SK-N-SH treated with all-trans-retinoic acid at 6 μM for 48 hours (cell line): ENCODE data around the gene NMT1.

ENCODE experiments used
- ATAC-seq: fragments of 200-7000 bp; cut with Tn5 transposase; 3 replicates; pipeline ENCODE4 v1.9.1; 2020; ENCODE audit warnings: mild to moderate bottlenecking, moderate library complexity
- BACH2 ChIP-seq: fragments of 250-450 bp; sonication (Bioruptor Pico); IDR thresholded peaks from 2 replicates; pipeline ENCODE4 v1.9.0; 2021; ENCODE audit warnings: mild to moderate bottlenecking, borderline replicate concordance
- CREB5 ChIP-seq: fragments of 250-450 bp; sonication (Bioruptor Pico); IDR thresholded peaks from 2 replicates; pipeline ENCODE4 v1.5.1; 2020; ENCODE audit warnings: low read depth, mild to moderate bottlenecking, moderate library complexity
- CSDC2 ChIP-seq: fragments of 250-450 bp; sonication (Bioruptor Pico); IDR thresholded peaks from 2 replicates; pipeline ENCODE4 v1.5.0; 2020; ENCODE audit warnings: mild to moderate bottlenecking, moderate library complexity
- ESRRG ChIP-seq: fragments of 250-450 bp; sonication (Bioruptor Pico); IDR thresholded peaks from 2 replicates; pipeline ENCODE4 v1.6.1; 2021; ENCODE audit warnings: mild to moderate bottlenecking
- GLIS3 ChIP-seq: fragments of 250-450 bp; sonication (Bioruptor Pico); IDR thresholded peaks from 2 replicates; pipeline ENCODE4 v1.5.0; 2020; ENCODE audit warnings: mild to moderate bottlenecking, moderate library complexity
- ISL1 ChIP-seq: fragments of 250-450 bp; sonication (Bioruptor Pico); IDR thresholded peaks from 2 replicates; pipeline ENCODE4 v2.1.2; 2022; ENCODE audit warnings: mild to moderate bottlenecking, moderate library complexity
- OSR1 ChIP-seq: fragments of 250-450 bp; sonication (Bioruptor Pico); IDR thresholded peaks from 2 replicates; pipeline ENCODE4 v1.8.0; 2022; ENCODE audit warnings: moderate library complexity, mild to moderate bottlenecking, inconsistent platforms
- PPARA ChIP-seq: fragments of 250-450 bp; sonication (Bioruptor Pico); IDR thresholded peaks from 2 replicates; pipeline ENCODE4 v1.5.0; 2020; ENCODE audit warnings: mild to moderate bottlenecking, borderline replicate concordance
- RARB ChIP-seq: fragments of 250-450 bp; sonication (Bioruptor Pico); IDR thresholded peaks from 2 replicates; pipeline ENCODE4 v1.8.0; 2021; ENCODE audit warnings: mild to moderate bottlenecking, moderate library complexity
- SNAI2 ChIP-seq: fragments of 250-450 bp; sonication (Bioruptor Pico); IDR thresholded peaks from 2 replicates; pipeline ENCODE4 v1.5.0; 2020; ENCODE audit warnings: mild to moderate bottlenecking, moderate library complexity
- TCF4 ChIP-seq: fragments of 250-450 bp; sonication (Bioruptor Pico); IDR thresholded peaks from 2 replicates; pipeline ENCODE4 v1.8.0; 2021; ENCODE audit warnings: mild to moderate bottlenecking, moderate library complexity, borderline replicate concordance
- TOX ChIP-seq: fragments of 250-450 bp; sonication (Bioruptor Pico); IDR thresholded peaks from 2 replicates; pipeline ENCODE4 v1.8.0; 2021; ENCODE audit warnings: mild to moderate bottlenecking, moderate library complexity, borderline replicate concordance
- ZC3H10 ChIP-seq: fragments of 250-450 bp; sonication (Bioruptor Pico); IDR thresholded peaks from 2 replicates; pipeline ENCODE4 v1.5.1; 2021; ENCODE audit warnings: mild to moderate bottlenecking, moderate library complexity
- ZFP3 ChIP-seq: fragments of 250-450 bp; sonication (Bioruptor Pico); IDR thresholded peaks from 2 replicates; pipeline ENCODE4 v1.5.0; 2020; ENCODE audit warnings: mild to moderate bottlenecking, moderate library complexity
- ZNF565 ChIP-seq: fragments of 450-650 bp; formaldehyde crosslinking; conservative IDR thresholded peaks from 2 replicates; pipeline ENCODE4 v1.5.0; 2020; ENCODE audit warnings: low read depth, mild to moderate bottlenecking, moderate library complexity
- ZNF70 ChIP-seq: fragments of 450-650 bp; formaldehyde crosslinking; IDR thresholded peaks from 2 replicates; pipeline ENCODE4 v1.5.0; 2020; ENCODE audit warnings: mild to moderate bottlenecking, moderate library complexity
- ZNF8 ChIP-seq: fragments of 450-650 bp; formaldehyde crosslinking; IDR thresholded peaks from 2 replicates; pipeline ENCODE4 v1.5.0; 2020; ENCODE audit warnings: mild to moderate bottlenecking, moderate library complexity
- TF ChIP-seq, protein P1 (sequence below): fragments of 250-450 bp; sonication (Bioruptor Pico); IDR thresholded peaks from 2 replicates; pipeline ENCODE4 v1.5.1; 2021; ENCODE audit warnings: mild to moderate bottlenecking, moderate library complexity
- TF ChIP-seq, protein P2 (sequence below): fragments of 250-450 bp; sonication (Bioruptor Pico); IDR thresholded peaks from 2 replicates; pipeline ENCODE4 v1.8.0; 2020; ENCODE audit warnings: mild to moderate bottlenecking, moderate library complexity, borderline replicate concordance
- TF ChIP-seq, protein P3 (sequence below): fragments of 250-450 bp; sonication (Bioruptor Pico); IDR thresholded peaks from 2 replicates; pipeline ENCODE4 v1.5.0; 2020; ENCODE audit warnings: mild to moderate bottlenecking, moderate library complexity

NMT1 gene

DNA sequence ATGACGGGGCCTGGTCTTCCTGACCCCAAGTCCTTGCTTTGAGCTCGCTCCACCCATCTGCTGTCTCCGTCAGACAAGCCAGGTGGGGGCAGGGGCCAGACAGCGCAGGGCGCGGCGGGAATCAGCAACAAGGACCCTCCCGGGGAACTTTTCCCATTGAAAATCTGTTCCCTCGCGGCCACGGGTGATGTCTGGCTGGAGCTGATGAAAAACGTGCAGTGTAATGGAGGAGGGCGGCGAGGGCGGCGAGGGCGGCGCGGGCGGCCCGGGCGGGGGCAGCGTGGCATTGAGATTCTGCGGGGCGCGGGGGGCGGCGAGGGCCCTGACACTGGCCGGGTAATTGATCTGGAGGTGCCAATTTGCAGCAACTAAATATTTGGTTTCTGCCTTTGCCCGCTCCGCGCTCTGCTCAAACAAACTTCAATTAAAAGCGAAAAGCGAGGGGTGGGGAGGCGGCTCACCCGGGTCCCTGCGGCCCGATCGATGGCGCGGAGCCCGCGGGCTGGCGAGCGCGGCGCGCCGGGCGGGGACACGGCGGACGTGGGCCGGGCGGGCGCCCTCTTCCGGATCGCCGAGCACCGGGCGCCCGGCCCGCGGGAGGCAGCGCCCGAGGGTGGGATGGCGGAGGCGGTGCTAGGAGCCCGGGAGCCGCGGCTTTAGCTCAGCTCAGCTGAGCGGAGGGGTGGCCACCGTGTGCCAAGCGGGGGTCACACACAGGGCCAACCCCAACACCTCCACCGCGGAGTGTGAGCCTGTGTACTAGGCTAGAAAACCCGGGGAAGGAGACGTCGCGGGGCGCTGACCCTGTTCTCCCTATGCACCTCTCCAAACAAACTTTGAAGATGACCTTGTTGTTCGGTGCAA, 42.0 kb upstream of the NMT1 start:
- TF ChIP-seq RARB (CRISPR knock-in tag) (no peak), GLIS3 (CRISPR knock-in tag) (peak; percentile 66; the same call in 1 of the 2 replicates)
- TF ChIP-seq, protein P1, sequence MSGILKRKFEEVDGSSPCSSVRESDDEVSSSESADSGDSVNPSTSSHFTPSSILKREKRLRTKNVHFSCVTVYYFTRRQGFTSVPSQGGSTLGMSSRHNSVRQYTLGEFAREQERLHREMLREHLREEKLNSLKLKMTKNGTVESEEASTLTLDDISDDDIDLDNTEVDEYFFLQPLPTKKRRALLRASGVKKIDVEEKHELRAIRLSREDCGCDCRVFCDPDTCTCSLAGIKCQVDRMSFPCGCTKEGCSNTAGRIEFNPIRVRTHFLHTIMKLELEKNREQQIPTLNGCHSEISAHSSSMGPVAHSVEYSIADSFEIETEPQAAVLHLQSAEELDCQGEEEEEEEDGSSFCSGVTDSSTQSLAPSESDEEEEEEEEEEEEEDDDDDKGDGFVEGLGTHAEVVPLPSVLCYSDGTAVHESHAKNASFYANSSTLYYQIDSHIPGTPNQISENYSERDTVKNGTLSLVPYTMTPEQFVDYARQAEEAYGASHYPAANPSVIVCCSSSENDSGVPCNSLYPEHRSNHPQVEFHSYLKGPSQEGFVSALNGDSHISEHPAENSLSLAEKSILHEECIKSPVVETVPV (CRISPR knock-in tag), result no peak
- ATAC-seq, result peak; percentile 73

- TF ChIP-seq, protein P2, sequence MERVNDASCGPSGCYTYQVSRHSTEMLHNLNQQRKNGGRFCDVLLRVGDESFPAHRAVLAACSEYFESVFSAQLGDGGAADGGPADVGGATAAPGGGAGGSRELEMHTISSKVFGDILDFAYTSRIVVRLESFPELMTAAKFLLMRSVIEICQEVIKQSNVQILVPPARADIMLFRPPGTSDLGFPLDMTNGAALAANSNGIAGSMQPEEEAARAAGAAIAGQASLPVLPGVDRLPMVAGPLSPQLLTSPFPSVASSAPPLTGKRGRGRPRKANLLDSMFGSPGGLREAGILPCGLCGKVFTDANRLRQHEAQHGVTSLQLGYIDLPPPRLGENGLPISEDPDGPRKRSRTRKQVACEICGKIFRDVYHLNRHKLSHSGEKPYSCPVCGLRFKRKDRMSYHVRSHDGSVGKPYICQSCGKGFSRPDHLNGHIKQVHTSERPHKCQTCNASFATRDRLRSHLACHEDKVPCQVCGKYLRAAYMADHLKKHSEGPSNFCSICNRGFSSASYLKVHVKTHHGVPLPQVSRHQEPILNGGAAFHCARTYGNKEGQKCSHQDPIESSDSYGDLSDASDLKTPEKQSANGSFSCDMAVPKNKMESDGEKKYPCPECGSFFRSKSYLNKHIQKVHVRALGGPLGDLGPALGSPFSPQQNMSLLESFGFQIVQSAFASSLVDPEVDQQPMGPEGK (CRISPR knock-in tag), result no peak
- TF ChIP-seq ZC3H10 (no peak), SNAI2 (no peak), ISL1 (CRISPR knock-in tag) (no peak), CSDC2 (no peak), ZNF565 (CRISPR knock-in tag) (no peak), CREB5 (CRISPR knock-in tag) (no peak), ZNF8 (no peak), ESRRG (CRISPR knock-in tag) (no peak), TOX (no peak), BACH2 (CRISPR knock-in tag) (no peak), PPARA (no peak), OSR1 (CRISPR knock-in tag) (no peak)
- TF ChIP-seq, protein P1 (CRISPR knock-in tag), result no peak
- TF ChIP-seq, protein P3, sequence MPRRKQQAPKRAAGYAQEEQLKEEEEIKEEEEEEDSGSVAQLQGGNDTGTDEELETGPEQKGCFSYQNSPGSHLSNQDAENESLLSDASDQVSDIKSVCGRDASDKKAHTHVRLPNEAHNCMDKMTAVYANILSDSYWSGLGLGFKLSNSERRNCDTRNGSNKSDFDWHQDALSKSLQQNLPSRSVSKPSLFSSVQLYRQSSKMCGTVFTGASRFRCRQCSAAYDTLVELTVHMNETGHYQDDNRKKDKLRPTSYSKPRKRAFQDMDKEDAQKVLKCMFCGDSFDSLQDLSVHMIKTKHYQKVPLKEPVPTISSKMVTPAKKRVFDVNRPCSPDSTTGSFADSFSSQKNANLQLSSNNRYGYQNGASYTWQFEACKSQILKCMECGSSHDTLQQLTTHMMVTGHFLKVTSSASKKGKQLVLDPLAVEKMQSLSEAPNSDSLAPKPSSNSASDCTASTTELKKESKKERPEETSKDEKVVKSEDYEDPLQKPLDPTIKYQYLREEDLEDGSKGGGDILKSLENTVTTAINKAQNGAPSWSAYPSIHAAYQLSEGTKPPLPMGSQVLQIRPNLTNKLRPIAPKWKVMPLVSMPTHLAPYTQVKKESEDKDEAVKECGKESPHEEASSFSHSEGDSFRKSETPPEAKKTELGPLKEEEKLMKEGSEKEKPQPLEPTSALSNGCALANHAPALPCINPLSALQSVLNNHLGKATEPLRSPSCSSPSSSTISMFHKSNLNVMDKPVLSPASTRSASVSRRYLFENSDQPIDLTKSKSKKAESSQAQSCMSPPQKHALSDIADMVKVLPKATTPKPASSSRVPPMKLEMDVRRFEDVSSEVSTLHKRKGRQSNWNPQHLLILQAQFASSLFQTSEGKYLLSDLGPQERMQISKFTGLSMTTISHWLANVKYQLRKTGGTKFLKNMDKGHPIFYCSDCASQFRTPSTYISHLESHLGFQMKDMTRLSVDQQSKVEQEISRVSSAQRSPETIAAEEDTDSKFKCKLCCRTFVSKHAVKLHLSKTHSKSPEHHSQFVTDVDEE (CRISPR knock-in tag), result no peak
- ATAC-seq, result no peak
Observed at GRCh38 chr17:45020354-45021138, 40.6 kb upstream of the NMT1 start.

DNA sequence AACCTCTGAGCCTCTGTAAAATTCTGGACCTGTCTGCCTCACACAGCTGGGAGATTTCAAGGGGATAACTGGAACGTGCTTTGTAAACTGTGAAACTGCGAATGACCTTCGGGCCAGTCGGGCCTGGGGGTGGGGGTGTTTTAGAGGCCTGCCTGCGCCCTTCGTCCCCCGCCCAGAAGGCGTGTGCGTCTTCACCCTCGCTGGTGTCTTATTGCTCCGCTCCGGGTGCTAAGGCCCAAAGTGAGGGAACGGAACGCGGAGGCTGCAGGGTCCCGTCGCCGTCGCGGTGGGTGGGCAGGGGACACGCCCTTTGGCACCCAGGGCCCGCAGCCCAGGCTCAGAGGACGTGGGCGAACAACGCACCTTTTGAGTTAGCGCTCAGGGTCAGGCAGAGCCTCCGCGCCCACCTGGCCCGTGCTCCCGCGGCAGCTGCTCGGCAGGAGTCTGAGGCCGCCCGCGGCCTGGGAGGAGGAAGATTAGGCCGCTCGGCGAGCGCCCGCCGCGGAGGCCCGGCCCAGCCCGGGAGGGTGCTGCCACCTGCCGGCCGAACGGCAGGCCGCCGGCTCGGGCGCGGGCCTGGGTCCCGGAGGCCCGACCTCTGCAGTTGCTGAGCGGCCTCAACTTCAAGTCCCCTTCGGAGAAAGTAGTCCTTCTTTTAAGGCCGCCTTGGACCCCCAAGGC, 39.4 kb upstream of the NMT1 start:
- peak; percentile 81 for ATAC-seq
- TF ChIP-seq TOX, result no peak
- TF ChIP-seq ISL1 (CRISPR knock-in tag), result no peak
- TF ChIP-seq ZFP3 (CRISPR knock-in tag), result 0 out of 2 replicates have a peak, but pooled peaks have one; percentile 39
- TF ChIP-seq SNAI2, result no peak
- TF ChIP-seq ZC3H10, result no peak
- TF ChIP-seq, protein P3 (CRISPR knock-in tag), result no peak
- no peak for TF ChIP-seq TCF4 (CRISPR knock-in tag)
- peak; percentile 7; the same call in 1 of the 2 replicates for TF ChIP-seq ZNF70 (CRISPR knock-in tag)
- no peak for TF ChIP-seq RARB (CRISPR knock-in tag)
- TF ChIP-seq OSR1 (CRISPR knock-in tag), result no peak
- TF ChIP-seq ESRRG (CRISPR knock-in tag), result no peak
